Amniotic stem cell (primary cell): ENCODE data around the gene CEP68.

Source experiments
- DNase-seq: peaks from one replicate; lab custom pipeline; 2025; lab: John Stamatoyannopoulos, UW

CEP68 gene

GRCh38 chr2:65059071-65059470, 2.9 kb downstream of the CEP68 start:
- no peak for DNase-seq

GRCh38 chr2:65061146-65061909, 5.1 kb downstream of the CEP68 start:
- DNase-seq: no peak

- no peak for DNase-seq
Observed at GRCh38 chr2:65061910-65062339, 5.7 kb downstream of the CEP68 start.

- no peak for DNase-seq
Observed at GRCh38 chr2:65062843-65063825, 6.9 kb downstream of the CEP68 start.

GRCh38 chr2:65064728-65065552, 8.7 kb downstream of the CEP68 start:
- DNase-seq: peak; percentile 52

- DNase-seq: no peak
Observed at GRCh38 chr2:65067806-65068553, 11.8 kb downstream of the CEP68 start.

GRCh38 chr2:65069439-65069824, 13.2 kb downstream of the CEP68 start:
- no peak for DNase-seq

GRCh38 chr2:65070172-65070830, 14.1 kb downstream of the CEP68 start:
- no peak for DNase-seq

GRCh38 chr2:65070856-65071255, 14.6 kb downstream of the CEP68 start:
- no peak for DNase-seq

GRCh38 chr2:65071499-65072180, 15.4 kb downstream of the CEP68 start:
- no peak for DNase-seq

GRCh38 chr2:65072181-65072970, 16.2 kb downstream of the CEP68 start:
- DNase-seq: no peak

- DNase-seq: no peak
Observed at GRCh38 chr2:65073879-65074565, 17.8 kb downstream of the CEP68 start.

- no peak for DNase-seq
Observed at GRCh38 chr2:65075176-65075575, 19.0 kb downstream of the CEP68 start.

- no peak for DNase-seq
Observed at GRCh38 chr2:65075605-65076344, 19.6 kb downstream of the CEP68 start.

GRCh38 chr2:65076345-65076710, 20.1 kb downstream of the CEP68 start:
- DNase-seq: no peak

- DNase-seq: no peak
Observed at GRCh38 chr2:65077898-65078297, 21.7 kb downstream of the CEP68 start.

GRCh38 chr2:65079017-65079416, 22.8 kb downstream of the CEP68 start:
- no peak for DNase-seq

- DNase-seq: no peak
Observed at GRCh38 chr2:65081232-65081685, 25.0 kb downstream of the CEP68 start.
